ENCODE results near the gene TPCN1. TPM values are rescaled to one million over a fixed set of nuclear protein-coding genes. Genes with fewer than 3 reads are reported as not detected.

TPCN1 gene
- total and polyA plus RNA-seq, 2 of the 13 experiments (the other 11 are each of a cell fraction or from before 2014, with no cell fraction given) = 8.0 to 26.8 TPM

DNA sequence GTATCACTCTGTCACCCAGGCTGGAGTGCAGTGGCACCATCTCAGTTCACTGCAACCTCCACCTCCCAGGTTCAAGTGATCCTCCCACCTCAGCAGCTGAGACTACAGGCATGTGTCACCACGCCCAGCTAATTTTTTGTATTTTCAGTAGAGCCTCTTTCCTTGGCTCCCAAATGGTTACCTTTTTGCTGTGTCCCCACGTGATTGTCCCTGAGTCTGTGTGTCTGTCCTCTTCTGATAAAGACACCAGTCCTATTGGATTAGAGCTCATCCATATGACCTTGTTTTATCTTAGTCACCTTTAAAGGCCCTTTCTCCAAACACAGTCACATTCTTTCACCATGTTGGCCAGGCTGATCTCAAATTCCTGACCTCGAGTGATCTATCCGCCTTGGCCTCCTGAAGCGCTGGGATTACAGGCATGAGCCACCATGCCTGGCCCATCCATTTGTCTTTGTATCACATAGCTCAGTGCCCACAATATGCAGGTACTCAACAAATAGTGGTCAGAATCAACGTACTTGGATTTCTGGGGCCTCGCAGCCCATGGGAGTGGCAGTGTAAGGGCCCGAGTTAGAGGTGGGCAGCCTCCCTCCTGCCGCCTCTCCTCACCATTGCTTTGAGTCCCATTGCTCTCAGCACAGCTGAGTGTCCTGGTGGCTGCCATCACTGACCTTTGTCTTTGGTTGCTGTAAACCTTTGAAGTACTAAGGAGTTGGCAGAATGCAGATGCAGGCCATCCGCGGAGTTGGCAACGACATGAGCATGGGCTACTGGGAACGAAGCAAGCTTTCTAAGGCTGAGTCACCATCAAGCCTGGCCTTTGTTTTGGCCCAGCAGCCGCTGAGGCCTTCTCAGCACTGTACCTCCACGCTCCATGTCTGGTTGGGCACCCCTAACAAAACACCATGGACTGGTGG, 9.3 kb downstream of the TPCN1 start (continued):
- peak; percentile 94 for TF ChIP-seq ZNF644 (CRISPR knock-in tag; IDR thresholded peaks at IDR 0.05; ENCODE audit: low read depth)
- no peak for TF ChIP-seq PRPF4 (IDR thresholded peaks at IDR 0.05; ENCODE audit: low read depth, low read length, poor library complexity, severe bottlenecking)
- TF ChIP-seq, protein P1, sequence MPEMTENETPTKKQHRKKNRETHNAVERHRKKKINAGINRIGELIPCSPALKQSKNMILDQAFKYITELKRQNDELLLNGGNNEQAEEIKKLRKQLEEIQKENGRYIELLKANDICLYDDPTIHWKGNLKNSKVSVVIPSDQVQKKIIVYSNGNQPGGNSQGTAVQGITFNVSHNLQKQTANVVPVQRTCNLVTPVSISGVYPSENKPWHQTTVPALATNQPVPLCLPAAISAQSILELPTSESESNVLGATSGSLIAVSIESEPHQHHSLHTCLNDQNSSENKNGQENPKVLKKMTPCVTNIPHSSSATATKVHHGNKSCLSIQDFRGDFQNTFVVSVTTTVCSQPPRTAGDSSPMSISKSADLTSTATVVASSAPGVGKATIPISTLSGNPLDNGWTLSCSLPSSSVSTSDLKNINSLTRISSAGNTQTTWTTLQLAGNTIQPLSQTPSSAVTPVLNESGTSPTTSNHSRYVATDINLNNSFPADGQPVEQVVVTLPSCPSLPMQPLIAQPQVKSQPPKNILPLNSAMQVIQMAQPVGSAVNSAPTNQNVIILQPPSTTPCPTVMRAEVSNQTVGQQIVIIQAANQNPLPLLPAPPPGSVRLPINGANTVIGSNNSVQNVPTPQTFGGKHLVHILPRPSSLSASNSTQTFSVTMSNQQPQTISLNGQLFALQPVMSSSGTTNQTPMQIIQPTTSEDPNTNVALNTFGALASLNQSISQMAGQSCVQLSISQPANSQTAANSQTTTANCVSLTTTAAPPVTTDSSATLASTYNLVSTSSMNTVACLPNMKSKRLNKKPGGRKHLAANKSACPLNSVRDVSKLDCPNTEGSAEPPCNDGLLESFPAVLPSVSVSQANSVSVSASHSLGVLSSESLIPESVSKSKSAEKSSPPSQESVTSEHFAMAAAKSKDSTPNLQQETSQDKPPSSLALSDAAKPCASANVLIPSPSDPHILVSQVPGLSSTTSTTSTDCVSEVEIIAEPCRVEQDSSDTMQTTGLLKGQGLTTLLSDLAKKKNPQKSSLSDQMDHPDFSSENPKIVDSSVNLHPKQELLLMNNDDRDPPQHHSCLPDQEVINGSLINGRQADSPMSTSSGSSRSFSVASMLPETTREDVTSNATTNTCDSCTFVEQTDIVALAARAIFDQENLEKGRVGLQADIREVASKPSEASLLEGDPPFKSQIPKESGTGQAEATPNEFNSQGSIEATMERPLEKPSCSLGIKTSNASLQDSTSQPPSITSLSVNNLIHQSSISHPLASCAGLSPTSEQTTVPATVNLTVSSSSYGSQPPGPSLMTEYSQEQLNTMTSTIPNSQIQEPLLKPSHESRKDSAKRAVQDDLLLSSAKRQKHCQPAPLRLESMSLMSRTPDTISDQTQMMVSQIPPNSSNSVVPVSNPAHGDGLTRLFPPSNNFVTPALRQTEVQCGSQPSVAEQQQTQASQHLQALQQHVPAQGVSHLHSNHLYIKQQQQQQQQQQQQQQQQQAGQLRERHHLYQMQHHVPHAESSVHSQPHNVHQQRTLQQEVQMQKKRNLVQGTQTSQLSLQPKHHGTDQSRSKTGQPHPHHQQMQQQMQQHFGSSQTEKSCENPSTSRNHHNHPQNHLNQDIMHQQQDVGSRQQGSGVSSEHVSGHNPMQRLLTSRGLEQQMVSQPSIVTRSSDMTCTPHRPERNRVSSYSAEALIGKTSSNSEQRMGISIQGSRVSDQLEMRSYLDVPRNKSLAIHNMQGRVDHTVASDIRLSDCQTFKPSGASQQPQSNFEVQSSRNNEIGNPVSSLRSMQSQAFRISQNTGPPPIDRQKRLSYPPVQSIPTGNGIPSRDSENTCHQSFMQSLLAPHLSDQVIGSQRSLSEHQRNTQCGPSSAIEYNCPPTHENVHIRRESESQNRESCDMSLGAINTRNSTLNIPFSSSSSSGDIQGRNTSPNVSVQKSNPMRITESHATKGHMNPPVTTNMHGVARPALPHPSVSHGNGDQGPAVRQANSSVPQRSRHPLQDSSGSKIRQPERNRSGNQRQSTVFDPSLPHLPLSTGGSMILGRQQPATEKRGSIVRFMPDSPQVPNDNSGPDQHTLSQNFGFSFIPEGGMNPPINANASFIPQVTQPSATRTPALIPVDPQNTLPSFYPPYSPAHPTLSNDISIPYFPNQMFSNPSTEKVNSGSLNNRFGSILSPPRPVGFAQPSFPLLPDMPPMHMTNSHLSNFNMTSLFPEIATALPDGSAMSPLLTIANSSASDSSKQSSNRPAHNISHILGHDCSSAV (CRISPR knock-in tag; IDR thresholded peaks at IDR 0.05; ENCODE audit: borderline replicate concordance) = no peak
- TF ChIP-seq, protein P2, sequence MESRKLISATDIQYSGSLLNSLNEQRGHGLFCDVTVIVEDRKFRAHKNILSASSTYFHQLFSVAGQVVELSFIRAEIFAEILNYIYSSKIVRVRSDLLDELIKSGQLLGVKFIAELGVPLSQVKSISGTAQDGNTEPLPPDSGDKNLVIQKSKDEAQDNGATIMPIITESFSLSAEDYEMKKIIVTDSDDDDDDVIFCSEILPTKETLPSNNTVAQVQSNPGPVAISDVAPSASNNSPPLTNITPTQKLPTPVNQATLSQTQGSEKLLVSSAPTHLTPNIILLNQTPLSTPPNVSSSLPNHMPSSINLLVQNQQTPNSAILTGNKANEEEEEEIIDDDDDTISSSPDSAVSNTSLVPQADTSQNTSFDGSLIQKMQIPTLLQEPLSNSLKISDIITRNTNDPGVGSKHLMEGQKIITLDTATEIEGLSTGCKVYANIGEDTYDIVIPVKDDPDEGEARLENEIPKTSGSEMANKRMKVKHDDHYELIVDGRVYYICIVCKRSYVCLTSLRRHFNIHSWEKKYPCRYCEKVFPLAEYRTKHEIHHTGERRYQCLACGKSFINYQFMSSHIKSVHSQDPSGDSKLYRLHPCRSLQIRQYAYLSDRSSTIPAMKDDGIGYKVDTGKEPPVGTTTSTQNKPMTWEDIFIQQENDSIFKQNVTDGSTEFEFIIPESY (CRISPR knock-in tag; IDR thresholded peaks at IDR 0.05) = peak; percentile 87
- TF ChIP-seq HMG20A (CRISPR knock-in tag; IDR thresholded peaks at IDR 0.05; ENCODE audit: borderline replicate concordance) = 0 out of 2 replicates have a peak, but pooled peaks have one; percentile 23
- TF ChIP-seq, protein P3, sequence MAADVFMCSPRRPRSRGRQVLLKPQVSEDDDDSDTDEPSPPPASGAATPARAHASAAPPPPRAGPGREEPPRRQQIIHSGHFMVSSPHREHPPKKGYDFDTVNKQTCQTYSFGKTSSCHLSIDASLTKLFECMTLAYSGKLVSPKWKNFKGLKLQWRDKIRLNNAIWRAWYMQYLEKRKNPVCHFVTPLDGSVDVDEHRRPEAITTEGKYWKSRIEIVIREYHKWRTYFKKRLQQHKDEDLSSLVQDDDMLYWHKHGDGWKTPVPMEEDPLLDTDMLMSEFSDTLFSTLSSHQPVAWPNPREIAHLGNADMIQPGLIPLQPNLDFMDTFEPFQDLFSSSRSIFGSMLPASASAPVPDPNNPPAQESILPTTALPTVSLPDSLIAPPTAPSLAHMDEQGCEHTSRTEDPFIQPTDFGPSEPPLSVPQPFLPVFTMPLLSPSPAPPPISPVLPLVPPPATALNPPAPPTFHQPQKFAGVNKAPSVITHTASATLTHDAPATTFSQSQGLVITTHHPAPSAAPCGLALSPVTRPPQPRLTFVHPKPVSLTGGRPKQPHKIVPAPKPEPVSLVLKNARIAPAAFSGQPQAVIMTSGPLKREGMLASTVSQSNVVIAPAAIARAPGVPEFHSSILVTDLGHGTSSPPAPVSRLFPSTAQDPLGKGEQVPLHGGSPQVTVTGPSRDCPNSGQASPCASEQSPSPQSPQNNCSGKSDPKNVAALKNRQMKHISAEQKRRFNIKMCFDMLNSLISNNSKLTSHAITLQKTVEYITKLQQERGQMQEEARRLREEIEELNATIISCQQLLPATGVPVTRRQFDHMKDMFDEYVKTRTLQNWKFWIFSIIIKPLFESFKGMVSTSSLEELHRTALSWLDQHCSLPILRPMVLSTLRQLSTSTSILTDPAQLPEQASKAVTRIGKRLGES (CRISPR knock-in tag; IDR thresholded peaks at IDR 0.05; ENCODE audit: borderline replicate concordance) = no peak
- peak in 1 of 2 experiments; percentile 15; a peak in 1 of 4 replicates for TF ChIP-seq EP300 (IDR thresholded peaks at IDR 0.05; ENCODE audit: low read depth in 2 of 2, low read length in 2 of 2)
- peak; percentile 79 for TF ChIP-seq EP300 (CRISPR knock-in tag; IDR thresholded peaks at IDR 0.05; ENCODE audit: borderline replicate concordance)
- no peak for TF ChIP-seq ZSCAN20 (CRISPR knock-in tag; IDR thresholded peaks at IDR 0.05; ENCODE audit: borderline replicate concordance)
- TF ChIP-seq ZFP1 (CRISPR knock-in tag; IDR thresholded peaks at IDR 0.05) = no peak
- no peak for TF ChIP-seq ZNF570 (CRISPR knock-in tag; IDR thresholded peaks at IDR 0.05; ENCODE audit: borderline replicate concordance)
- TF ChIP-seq, protein P4, sequence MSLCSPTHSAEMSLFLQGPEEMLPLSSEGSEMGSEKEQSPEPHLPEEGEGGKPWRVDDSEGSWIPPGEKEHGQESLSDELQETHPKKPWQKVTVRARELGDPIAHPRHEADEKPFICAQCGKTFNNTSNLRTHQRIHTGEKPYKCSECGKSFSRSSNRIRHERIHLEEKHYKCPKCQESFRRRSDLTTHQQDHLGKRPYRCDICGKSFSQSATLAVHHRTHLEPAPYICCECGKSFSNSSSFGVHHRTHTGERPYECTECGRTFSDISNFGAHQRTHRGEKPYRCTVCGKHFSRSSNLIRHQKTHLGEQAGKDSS (CRISPR knock-in tag; IDR thresholded peaks at IDR 0.05; ENCODE audit: borderline replicate concordance, low read depth) = no peak
